H9 (cell line): Measurements from ENCODE around the gene NKX6-2. TPM values are rescaled to one million over a fixed set of nuclear protein-coding genes. Genes with fewer than 3 reads are reported as not detected.

Source experiments
- DNase-seq: peaks from one replicate; pipeline ENCODE4 v3.0.0-alpha.2; 2017
- H2AFZ ChIP-seq: one replicate; pipeline ENCODE4 v1.6.1; 2013; ENCODE audit warnings: mild to moderate bottlenecking, low read length, control low read depth, moderate library complexity
- H2AK5ac ChIP-seq: 2 replicates; pipeline ENCODE4 v1.6.1; 2013; ENCODE audit warnings: low read length, control low read depth, mixed read lengths; ENCODE audit not compliant: insufficient read length
- H2BK120ac ChIP-seq: one replicate; pipeline ENCODE4 v1.6.1; 2013; ENCODE audit warnings: low read depth, mild to moderate bottlenecking, low read length, control low read depth, inconsistent platforms; ENCODE audit not compliant: poor library complexity, severe bottlenecking
- H2BK12ac ChIP-seq: 2 replicates; pipeline ENCODE4 v1.6.1; 2013; ENCODE audit warnings: low read length, control low read depth, mixed read lengths, low read depth; ENCODE audit not compliant: insufficient read length
- H2BK15ac ChIP-seq: 2 replicates; pipeline ENCODE4 v1.6.1; 2013; ENCODE audit warnings: low read depth, low read length, control low read depth
- H2BK20ac ChIP-seq: one replicate; pipeline ENCODE4 v1.6.1; 2013; ENCODE audit warnings: low read depth, mild to moderate bottlenecking, low read length, control low read depth, inconsistent platforms; ENCODE audit not compliant: poor library complexity, severe bottlenecking
- H2BK5ac ChIP-seq: 2 replicates; pipeline ENCODE4 v1.6.1; 2013; ENCODE audit warnings: low read length, control low read depth, mixed read lengths; ENCODE audit not compliant: insufficient read length
- H3K14ac ChIP-seq: 2 replicates; pipeline ENCODE4 v1.6.1; 2013; ENCODE audit warnings: low read length, control low read depth; ENCODE audit not compliant: insufficient read depth
- H3K18ac ChIP-seq: 2 replicates; pipeline ENCODE4 v1.6.1; 2013; ENCODE audit warnings: low read depth, mild to moderate bottlenecking, mixed read lengths, low read length, control low read depth; ENCODE audit not compliant: insufficient read length
- H3K23ac ChIP-seq: 2 replicates; pipeline ENCODE4 v1.6.1; 2013; ENCODE audit warnings: low read length, control low read depth, mixed read lengths, low read depth; ENCODE audit not compliant: insufficient read length
- H3K23me2 ChIP-seq: 2 replicates; pipeline ENCODE4 v1.6.1; 2013; ENCODE audit warnings: low read depth, mild to moderate bottlenecking, mixed read lengths, low read length, control low read depth; ENCODE audit not compliant: insufficient read length, poor library complexity, severe bottlenecking
- H3K27ac ChIP-seq: 2 replicates; pipeline ENCODE4 v1.5.1; 2013; ENCODE audit warnings: low read length, control low read depth, mixed read lengths, low read depth; ENCODE audit not compliant: insufficient read length
- H3K27me3 ChIP-seq: 2 replicates; pipeline ENCODE4 v1.6.1; 2013; ENCODE audit warnings: low read length, control low read depth, inconsistent platforms; ENCODE audit not compliant: insufficient read depth
- H3K4ac ChIP-seq: 2 replicates; pipeline ENCODE4 v1.6.1; 2013; ENCODE audit warnings: low read depth, mild to moderate bottlenecking, control low read depth, inconsistent platforms, low read length, moderate library complexity
- H3K4me1 ChIP-seq: 2 replicates; pipeline ENCODE4 v1.6.1; 2013; ENCODE audit warnings: low read length, control low read depth, inconsistent platforms; ENCODE audit not compliant: insufficient read depth
- H3K4me2 ChIP-seq: 2 replicates; pipeline ENCODE4 v1.6.1; 2013; ENCODE audit warnings: low read length, control low read depth, mixed read lengths; ENCODE audit not compliant: insufficient read length, insufficient read depth
- H3K56ac ChIP-seq: 2 replicates; pipeline ENCODE4 v1.6.1; 2013; ENCODE audit warnings: low read depth, mild to moderate bottlenecking, mixed read lengths, low read length, control low read depth; ENCODE audit not compliant: insufficient read length
- H3K79me1 ChIP-seq: 2 replicates; pipeline ENCODE4 v1.6.1; 2013; ENCODE audit warnings: low read depth, mild to moderate bottlenecking, moderate library complexity, low read length, control low read depth, inconsistent platforms; ENCODE audit not compliant: insufficient read depth, poor library complexity, severe bottlenecking
- H3K79me2 ChIP-seq: 2 replicates; pipeline ENCODE4 v1.6.1; 2013; ENCODE audit warnings: low read length, control low read depth, inconsistent platforms; ENCODE audit not compliant: insufficient read depth
- H3K9ac ChIP-seq: 2 replicates; pipeline ENCODE4 v1.6.1; 2013; ENCODE audit warnings: low read length, control low read depth, mixed read lengths; ENCODE audit not compliant: insufficient read length; ENCODE audit errors: extremely low read depth
- H3K9me3 ChIP-seq: one replicate; pipeline ENCODE4 v1.6.1; 2013; ENCODE audit warnings: low read depth, low read length, inconsistent platforms; ENCODE audit not compliant: control insufficient read depth
- H3T11ph ChIP-seq: one replicate; pipeline ENCODE4 v1.6.1; 2013; ENCODE audit warnings: mild to moderate bottlenecking, low read length, control low read depth, inconsistent platforms
- H4K20me1 ChIP-seq: one replicate; pipeline ENCODE4 v1.6.1; 2013; ENCODE audit not compliant: control insufficient read depth, insufficient read length, insufficient read depth
- H4K5ac ChIP-seq: 2 replicates; pipeline ENCODE4 v1.6.1; 2013; ENCODE audit warnings: low read depth, mild to moderate bottlenecking, mixed read lengths, low read length, control low read depth; ENCODE audit not compliant: insufficient read length
- H4K8ac ChIP-seq: replicated peaks from 2 replicates; pipeline ENCODE4 v1.6.1; 2013; ENCODE audit warnings: low read length, control low read depth, mixed read lengths, low read depth; ENCODE audit not compliant: insufficient read length
- H4K91ac ChIP-seq: 2 replicates; pipeline ENCODE4 v1.6.1; 2013; ENCODE audit warnings: low read depth, mild to moderate bottlenecking, moderate library complexity, mixed read lengths, low read length, control low read depth; ENCODE audit not compliant: insufficient read length
- H3K27ac Mint-ChIP-seq, 3 experiments: 2 replicates in 2 of 3; 3 replicates in 1 of 3; pipeline ENCODE4 v1.8.0; 2020 to 2021; ENCODE audit warnings: mixed read lengths in 3 of 3, mild to moderate bottlenecking in 1 of 3, moderate library complexity in 1 of 3
- H3K27me3 Mint-ChIP-seq: 2 replicates; pipeline ENCODE4 v1.8.0; 2021; ENCODE audit warnings: low read depth, mild to moderate bottlenecking, moderate library complexity, mixed read lengths
- H3K36me3 Mint-ChIP-seq, 3 experiments: 2 replicates in 2 of 3; 3 replicates in 1 of 3; pipeline ENCODE4 v1.8.0; 2020 to 2021; ENCODE audit warnings: low read depth in 3 of 3, mixed read lengths in 3 of 3; ENCODE audit not compliant: insufficient read depth in 1 of 3
- H3K4me1 Mint-ChIP-seq, 2 experiments: 2 replicates each; pipeline ENCODE4 v1.8.0; 2020; ENCODE audit warnings: mixed read lengths in 2 of 2
- H3K4me3 Mint-ChIP-seq, 2 experiments: 2 replicates in 1 of 2; 3 replicates in 1 of 2; pipeline ENCODE4 v1.8.0; 2020 to 2021; ENCODE audit warnings: mild to moderate bottlenecking in 2 of 2, mixed read lengths in 2 of 2, moderate library complexity in 1 of 2
- H3K9me3 Mint-ChIP-seq, 2 experiments: 2 replicates in 1 of 2; 3 replicates in 1 of 2; pipeline ENCODE4 v1.8.0; 2020; ENCODE audit warnings: mild to moderate bottlenecking in 2 of 2, mixed read lengths in 2 of 2, moderate library complexity in 1 of 2
- WGBS: extraction: QIAGEN DNeasy Blood & Tissue Kit; methylation state at CpG from one replicate; pipeline ENCODE4 v1.1.7; 2013; ENCODE audit warnings: missing lambda C conversion rate, low lambda C conversion rate, mixed read lengths; ENCODE audit not compliant: insufficient read length; ENCODE audit errors: extremely low coverage; 5-methylcytosine and 5-hydroxymethylcytosine counted together
- total RNA-seq: library from RNA; stranded (reverse); gene quantifications from 2 replicates; pipeline ENCODE4 v1.2.1, GENCODE V29; 2021
- TF ChIP-seq, protein P1 (sequence below): fragments of 200-600 bp; sonication (generic); conservative IDR thresholded peaks from 3 replicates; pipeline ENCODE4 v1.8.0; 2021; ENCODE audit warnings: antibody characterized with exemption, mild to moderate bottlenecking

NKX6-2 gene
- total RNA-seq, 1 experiment from 2014 or later = 0.13 TPM

DNA sequence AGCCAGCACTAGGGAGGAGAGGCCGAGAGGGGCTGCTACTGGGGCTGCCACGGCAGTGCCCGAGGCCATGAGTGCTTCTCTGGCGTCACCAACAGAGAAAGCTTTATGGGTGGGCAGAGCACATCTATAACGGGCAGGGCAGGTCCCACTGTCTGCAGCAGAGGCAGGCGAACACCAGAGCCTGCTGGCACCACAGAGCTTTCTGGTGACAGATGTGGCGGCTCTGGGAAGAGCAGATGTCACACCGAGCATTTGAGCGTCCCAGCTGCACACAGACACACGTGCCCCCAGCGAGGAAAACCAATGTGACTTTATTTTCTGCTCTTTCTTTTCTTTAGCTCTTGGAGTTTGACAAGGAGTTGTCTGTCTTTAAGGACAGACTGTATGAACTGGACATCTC is 20.5 kb downstream of the NKX6-2 start:
- no peak overlapping the region for H3K4ac ChIP-seq
- H3K18ac ChIP-seq = no peak overlapping the region
- H4K5ac ChIP-seq = no peak overlapping the region
- H2AK5ac ChIP-seq = no peak overlapping the region
- no peaks in the 10 kb centered on the region for H3K23me2 ChIP-seq
- no peak for DNase-seq
- H3K79me2 ChIP-seq = no peaks in the 10 kb centered on the region
- Mint-ChIP-seq H3K9me3 (peaks cover 10 to 18% of the 10 kb centered on the region in 2 experiments; a peak in 4 of 5 replicates), H3K4me1 (no peaks in the 10 kb centered on the region), H3K27ac (peak overlapping the region in 2 of 3 experiments; percentile 59 to 61; a peak in 1 of 7 replicates), H3K36me3 (peaks cover 16 to 42% (median 21%) of the 10 kb centered on the region in 3 experiments), H3K27me3 (peaks cover 2% of the 10 kb centered on the region; the same call in 1 of the 2 replicates), H3K4me3 (no peak overlapping the region)
- no peak overlapping the region for H4K91ac ChIP-seq
- no peak overlapping the region for H3K23ac ChIP-seq
- H2BK15ac ChIP-seq = no peak overlapping the region
- no CpG with 5 or more reads among the region's 11 CpGs for WGBS
- no peak overlapping the region for H3K56ac ChIP-seq
- no peak overlapping the region for H3T11ph ChIP-seq
- no peaks in the 10 kb centered on the region for H3K79me1 ChIP-seq
- H3K9ac ChIP-seq = no peak overlapping the region
- no peak overlapping the region for H3K4me2 ChIP-seq
- TF ChIP-seq, protein P1, sequence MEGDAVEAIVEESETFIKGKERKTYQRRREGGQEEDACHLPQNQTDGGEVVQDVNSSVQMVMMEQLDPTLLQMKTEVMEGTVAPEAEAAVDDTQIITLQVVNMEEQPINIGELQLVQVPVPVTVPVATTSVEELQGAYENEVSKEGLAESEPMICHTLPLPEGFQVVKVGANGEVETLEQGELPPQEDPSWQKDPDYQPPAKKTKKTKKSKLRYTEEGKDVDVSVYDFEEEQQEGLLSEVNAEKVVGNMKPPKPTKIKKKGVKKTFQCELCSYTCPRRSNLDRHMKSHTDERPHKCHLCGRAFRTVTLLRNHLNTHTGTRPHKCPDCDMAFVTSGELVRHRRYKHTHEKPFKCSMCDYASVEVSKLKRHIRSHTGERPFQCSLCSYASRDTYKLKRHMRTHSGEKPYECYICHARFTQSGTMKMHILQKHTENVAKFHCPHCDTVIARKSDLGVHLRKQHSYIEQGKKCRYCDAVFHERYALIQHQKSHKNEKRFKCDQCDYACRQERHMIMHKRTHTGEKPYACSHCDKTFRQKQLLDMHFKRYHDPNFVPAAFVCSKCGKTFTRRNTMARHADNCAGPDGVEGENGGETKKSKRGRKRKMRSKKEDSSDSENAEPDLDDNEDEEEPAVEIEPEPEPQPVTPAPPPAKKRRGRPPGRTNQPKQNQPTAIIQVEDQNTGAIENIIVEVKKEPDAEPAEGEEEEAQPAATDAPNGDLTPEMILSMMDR = no peak
- H2BK12ac ChIP-seq = no peak overlapping the region
- no peak overlapping the region for H3K14ac ChIP-seq
- H3K27ac ChIP-seq = no peak overlapping the region
- no peaks in the 10 kb centered on the region for H3K27me3 ChIP-seq
- no peak overlapping the region for H2BK120ac ChIP-seq
- no peak overlapping the region for H2BK20ac ChIP-seq
- H4K20me1 ChIP-seq = peaks cover 2% of the 10 kb centered on the region
- H2AFZ ChIP-seq = no peak overlapping the region
- no peak overlapping the region for H2BK5ac ChIP-seq
- H3K9me3 ChIP-seq = no peaks in the 10 kb centered on the region
- H4K8ac ChIP-seq = no peak overlapping the region
- H3K4me1 ChIP-seq = no peaks in the 10 kb centered on the region
